Fibroblast of the aortic adventitia (primary cell): ENCODE data around the gene DGCR6. TPM values are rescaled to one million over a fixed set of nuclear protein-coding genes. Genes with fewer than 3 reads are reported as not detected.
"Not testable (repeated sequence)": the region's sequence is repeated elsewhere in the genome, so short reads cannot be mapped to it uniquely, and the experiment has no call there.

Source experiments
- DNase-seq: peaks from one replicate; pipeline ENCODE4 v3.0.0-alpha.2; 2010; ENCODE audit warnings: low read depth
- H3K4me3 ChIP-seq: 2 replicates; pipeline ENCODE4 v1.5.1; 2011; ENCODE audit warnings: low read depth, mild to moderate bottlenecking, control low read depth, low read length, moderate library complexity
- total RNA-seq: library from RNA; depleted of rRNA; stranded (reverse); fragments of >200 nt; gene quantifications from 2 replicates; pipeline ENCODE4 v1.2.3, GENCODE V29; 2012; ENCODE audit warnings: low replicate concordance
- TF ChIP-seq, protein P1 (sequence below): IDR thresholded peaks from 2 replicates; pipeline ENCODE4 v1.5.1; 2011; ENCODE audit warnings: mild to moderate bottlenecking, low read length, control low read depth, inconsistent platforms; ENCODE audit not compliant: insufficient read depth

The DGCR6 gene
- total RNA-seq, 1 donor: 1.8 TPM

- H3K4me3 ChIP-seq: no peak overlapping the region
- TF ChIP-seq, protein P1, sequence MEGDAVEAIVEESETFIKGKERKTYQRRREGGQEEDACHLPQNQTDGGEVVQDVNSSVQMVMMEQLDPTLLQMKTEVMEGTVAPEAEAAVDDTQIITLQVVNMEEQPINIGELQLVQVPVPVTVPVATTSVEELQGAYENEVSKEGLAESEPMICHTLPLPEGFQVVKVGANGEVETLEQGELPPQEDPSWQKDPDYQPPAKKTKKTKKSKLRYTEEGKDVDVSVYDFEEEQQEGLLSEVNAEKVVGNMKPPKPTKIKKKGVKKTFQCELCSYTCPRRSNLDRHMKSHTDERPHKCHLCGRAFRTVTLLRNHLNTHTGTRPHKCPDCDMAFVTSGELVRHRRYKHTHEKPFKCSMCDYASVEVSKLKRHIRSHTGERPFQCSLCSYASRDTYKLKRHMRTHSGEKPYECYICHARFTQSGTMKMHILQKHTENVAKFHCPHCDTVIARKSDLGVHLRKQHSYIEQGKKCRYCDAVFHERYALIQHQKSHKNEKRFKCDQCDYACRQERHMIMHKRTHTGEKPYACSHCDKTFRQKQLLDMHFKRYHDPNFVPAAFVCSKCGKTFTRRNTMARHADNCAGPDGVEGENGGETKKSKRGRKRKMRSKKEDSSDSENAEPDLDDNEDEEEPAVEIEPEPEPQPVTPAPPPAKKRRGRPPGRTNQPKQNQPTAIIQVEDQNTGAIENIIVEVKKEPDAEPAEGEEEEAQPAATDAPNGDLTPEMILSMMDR: no peak
- DNase-seq: no peak
These were observed 3.4 kb downstream of the DGCR6 start for GRCh38 chr22:18909556-18909955.

- not testable (repeated sequence) for DNase-seq, H3K4me3 ChIP-seq
These were observed 5.4 kb downstream of the DGCR6 start for GRCh38 chr22:18911535-18911934.

DNA sequence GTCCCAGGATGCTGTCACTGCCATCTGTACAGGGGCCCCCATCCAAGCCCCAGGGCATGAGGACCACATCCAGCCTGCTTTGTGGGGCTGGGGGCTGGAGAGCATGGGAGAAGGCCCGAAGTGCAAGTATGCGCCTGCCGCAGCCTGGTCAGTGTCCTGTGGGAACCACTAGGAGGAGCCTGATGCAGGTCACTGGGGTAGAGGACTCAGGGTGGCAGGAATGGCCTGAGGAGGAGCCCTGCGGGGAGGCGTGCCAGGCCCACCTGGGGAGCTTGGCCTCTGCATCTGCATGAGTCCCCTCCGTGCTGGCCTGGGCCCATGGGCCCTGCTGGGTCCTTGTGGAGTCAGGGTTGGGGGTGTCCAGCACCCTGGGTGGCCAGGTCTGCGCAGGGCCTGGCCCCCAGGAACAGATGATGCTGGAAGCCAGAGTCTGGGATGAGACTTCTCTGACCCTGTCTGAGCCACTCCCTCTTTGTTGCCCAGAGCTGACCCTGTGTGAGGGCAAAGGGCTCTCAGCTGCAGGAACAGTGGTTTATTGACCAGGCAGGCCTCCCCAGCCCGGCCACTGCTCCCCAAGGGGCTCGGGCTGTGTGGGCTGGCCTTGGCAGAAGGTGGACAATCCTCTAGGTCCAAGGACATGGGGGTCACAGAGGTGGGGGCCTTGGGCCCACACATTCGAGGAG lies 6.3 kb downstream of the DGCR6 start:
- not testable (repeated sequence) for H3K4me3 ChIP-seq, DNase-seq

DNA sequence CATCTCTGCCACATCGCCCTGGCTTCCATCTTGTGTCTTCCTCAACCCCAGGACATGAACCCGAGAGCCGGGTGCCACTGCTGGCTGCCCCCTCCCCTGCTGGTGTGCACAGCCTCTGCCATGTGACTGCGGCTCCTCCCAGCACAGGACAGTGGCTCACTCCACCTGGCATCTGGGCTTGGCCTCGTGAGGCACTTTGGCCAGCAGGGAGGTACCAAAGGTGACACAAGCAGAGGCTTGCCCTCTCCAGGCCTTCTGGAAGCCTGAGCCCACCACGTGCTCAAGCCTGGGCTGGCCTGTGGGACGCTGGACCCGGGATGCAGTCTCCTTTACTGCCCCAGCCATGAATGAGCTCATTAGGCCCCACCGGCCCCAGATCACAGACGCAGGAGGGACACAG lies 8.4 kb downstream of the DGCR6 start:
- not testable (repeated sequence) for H3K4me3 ChIP-seq, DNase-seq

- H3K4me3 ChIP-seq, DNase-seq: not testable (repeated sequence)
These were observed 9.4 kb downstream of the DGCR6 start for GRCh38 chr22:18915550-18915949.

DNA sequence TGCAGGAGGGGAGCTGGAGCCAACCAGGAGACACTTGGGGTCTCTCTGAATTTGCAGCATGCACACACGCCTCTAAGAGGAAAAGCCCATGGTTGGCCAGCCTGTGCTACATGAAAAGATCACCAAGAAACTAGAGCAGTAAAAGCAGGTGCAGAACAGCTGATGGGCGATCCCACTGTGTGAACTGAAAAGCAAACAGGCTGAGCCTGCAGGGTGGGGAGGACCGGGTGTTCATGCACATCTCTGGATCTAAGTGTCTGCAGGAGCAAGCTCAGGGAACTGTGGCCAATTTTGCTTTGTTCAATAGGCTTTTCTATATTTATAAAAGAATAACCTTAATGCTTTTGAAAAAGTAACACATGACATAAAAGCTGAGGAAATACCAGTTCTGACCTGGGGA lies 11.7 kb downstream of the DGCR6 start:
- H3K4me3 ChIP-seq, DNase-seq: not testable (repeated sequence)

- not testable (repeated sequence) for DNase-seq, H3K4me3 ChIP-seq
These were observed 14.3 kb downstream of the DGCR6 start for GRCh38 chr22:18920257-18920902.

DNA sequence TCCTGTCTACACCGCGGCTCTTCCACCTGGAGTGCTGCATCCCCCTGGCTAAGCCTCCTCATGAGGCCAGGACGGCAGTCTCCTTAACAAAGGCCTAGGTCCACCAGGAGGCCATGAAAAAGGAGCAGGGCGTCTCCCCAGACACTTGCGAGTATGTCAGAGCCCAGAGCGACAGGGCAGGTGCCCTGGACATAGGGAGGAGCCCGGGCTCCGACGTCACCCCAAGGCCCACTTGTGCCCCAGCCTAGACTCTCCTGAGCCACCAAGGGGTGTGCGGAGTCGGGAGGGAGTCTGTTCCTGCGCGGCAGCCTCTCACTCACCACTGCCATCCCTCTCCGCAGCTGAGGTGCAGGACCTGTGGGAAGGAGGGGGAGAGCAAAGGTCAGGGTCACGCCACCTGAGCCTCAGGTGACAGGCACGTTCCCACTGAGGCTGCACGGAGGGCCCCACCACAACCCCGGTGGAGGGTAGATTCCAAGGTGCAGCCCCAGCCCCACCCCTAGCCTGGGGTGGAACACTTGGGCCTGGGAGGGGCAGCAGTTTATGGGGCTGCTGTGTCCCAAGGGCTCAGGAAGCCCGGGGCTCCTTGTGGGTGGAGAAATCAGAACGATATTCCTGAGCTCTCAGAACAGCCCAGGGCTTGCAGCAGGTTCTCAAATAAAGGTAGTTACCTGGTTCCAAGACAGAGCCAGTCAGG lies 19.4 kb downstream of the DGCR6 start:
- no peak overlapping the region for H3K4me3 ChIP-seq
- TF ChIP-seq, protein P1: no peak
- DNase-seq: no peak

DNA sequence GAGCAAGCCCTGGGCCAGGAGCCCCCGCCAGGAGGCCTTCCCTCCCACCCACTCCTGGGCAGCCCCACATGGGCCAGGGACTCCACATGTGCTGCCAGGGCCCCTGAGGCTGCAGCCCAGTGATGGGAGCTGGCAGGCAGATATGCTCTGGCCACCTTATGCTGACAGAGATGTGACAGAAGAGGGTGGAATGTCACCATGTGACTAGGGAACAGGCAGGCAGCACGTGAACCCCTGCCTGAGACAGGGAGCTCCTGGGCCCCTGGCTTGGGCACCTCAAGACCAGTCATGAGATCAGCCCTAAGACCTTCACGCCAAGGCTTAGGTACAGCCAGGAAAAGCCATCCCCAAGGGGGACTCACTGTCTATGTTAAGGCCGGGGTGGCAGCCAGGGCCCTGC lies 20.9 kb downstream of the DGCR6 start:
- DNase-seq: no peak
- TF ChIP-seq, protein P1: no peak
- H3K4me3 ChIP-seq: no peak overlapping the region

- H3K4me3 ChIP-seq: no peak overlapping the region
- TF ChIP-seq, protein P1: no peak
- DNase-seq: no peak
These were observed 21.5 kb downstream of the DGCR6 start for GRCh38 chr22:18927573-18927972.
